Measurements from ENCODE around the gene SH3RF1. TPM values are rescaled to one million over a fixed set of nuclear protein-coding genes. Genes with fewer than 3 reads are reported as not detected.

Gene SH3RF1
- polyA plus RNA-seq, 1 experiment, result 11.0 TPM

DNA sequence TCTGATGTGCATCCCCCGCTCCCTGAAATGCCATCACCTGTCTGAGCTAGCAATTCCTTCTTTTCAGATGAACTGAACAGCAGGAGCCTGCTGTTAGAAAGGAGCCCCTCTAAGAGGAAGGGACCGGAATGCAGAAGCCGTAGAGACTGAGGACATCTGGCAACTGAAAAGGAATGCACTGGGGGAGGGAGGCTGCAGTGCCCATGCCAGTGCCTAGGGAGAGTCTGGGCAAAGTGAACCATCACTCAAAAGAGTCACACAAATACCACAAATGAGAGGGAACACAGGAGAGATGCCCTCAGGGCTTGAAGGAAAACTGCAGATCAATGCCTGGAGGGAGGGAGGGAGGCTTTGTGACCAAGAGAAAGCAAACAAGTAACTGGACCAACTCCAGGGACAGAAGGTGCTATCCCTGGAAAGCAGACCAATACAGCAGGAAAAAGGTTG lies 166.8 kb downstream of the SH3RF1 start:
- H3K27me3 ChIP-seq (ENCODE audit: control insufficient read depth, insufficient read depth, low read length), result no peaks in the 10 kb centered on the region
- CTCF ChIA-PET, result interaction anchor here (0.9 kb wide), 1 partner anchor 360 kb away, joined by 3 read pairs; no protein-coding TSS in a partner anchor
- POLR2A ChIA-PET, result no interaction called here
- no peak for TF ChIP-seq CTCF (IDR thresholded peaks at IDR 0.05; ENCODE audit: low read depth, low read length)
- no peak for DNase-seq (ENCODE audit: low read depth, low spot score)
- no peak overlapping the region for H3K27ac ChIP-seq (ENCODE audit: low read depth, low read length)
- H3K4me3 ChIP-seq (ENCODE audit: low read depth, low read length), result no peak overlapping the region
- H3K9me3 ChIP-seq (ENCODE audit: control insufficient read depth, insufficient read depth, low read length), result no peaks in the 10 kb centered on the region

DNA sequence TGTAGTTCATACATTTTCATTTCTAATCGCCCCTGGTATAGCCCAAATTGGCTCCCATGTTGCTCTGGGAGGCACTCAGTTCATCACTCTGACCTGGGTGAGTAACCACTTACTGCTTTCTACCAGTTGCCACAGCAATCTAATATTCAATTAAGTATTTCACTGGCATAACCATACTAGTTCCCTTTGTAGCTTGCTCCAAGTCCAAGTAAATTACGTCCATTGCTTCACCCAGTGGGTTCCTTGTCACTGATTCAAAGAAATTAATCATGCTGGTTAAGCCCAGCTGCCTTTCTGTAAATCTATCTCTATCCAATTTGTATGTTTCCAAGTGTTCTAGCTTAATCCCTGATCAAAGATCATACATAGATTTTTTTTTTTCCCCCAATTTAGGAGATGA lies 168.7 kb downstream of the SH3RF1 start:
- TF ChIP-seq CTCF (IDR thresholded peaks at IDR 0.05; ENCODE audit: low read depth, low read length), result no peak
- Histone ChIP-seq H3K27ac (ENCODE audit: low read depth, low read length) (no peak overlapping the region), H3K4me3 (ENCODE audit: low read depth, low read length) (no peak overlapping the region), H3K27me3 (ENCODE audit: control insufficient read depth, insufficient read depth, low read length) (no peaks in the 10 kb centered on the region), H3K9me3 (ENCODE audit: control insufficient read depth, insufficient read depth, low read length) (no peaks in the 10 kb centered on the region; the same call in 1 of the 2 replicates)
- DNase-seq (ENCODE audit: low read depth, low spot score), result no peak
- ChIA-PET CTCF (interaction anchor here (0.7 to 1.0 kb wide), 2 partner anchors 92 to 384 kb away, joined by 3 read pairs; no protein-coding TSS in a partner anchor), POLR2A (no interaction called here)

GRCh38 chr4:169100670-169101101 lies 170.1 kb downstream of the SH3RF1 start:
- no peaks in the 10 kb centered on the region; the same call in 1 of the 2 replicates for H3K9me3 ChIP-seq (ENCODE audit: control insufficient read depth, insufficient read depth, low read length)
- H3K27me3 ChIP-seq (ENCODE audit: control insufficient read depth, insufficient read depth, low read length), result no peaks in the 10 kb centered on the region
- ChIA-PET POLR2A (no interaction called here), CTCF (interaction anchor here (1.4 kb wide), 1 partner anchor 15 kb away, joined by 5 read pairs; no protein-coding TSS in a partner anchor)
- TF ChIP-seq CTCF (IDR thresholded peaks at IDR 0.05; ENCODE audit: low read depth, low read length), result no peak
- no peak for DNase-seq (ENCODE audit: low read depth, low spot score)
- H3K27ac ChIP-seq (ENCODE audit: low read depth, low read length), result no peak overlapping the region
- no peak overlapping the region for H3K4me3 ChIP-seq (ENCODE audit: low read depth, low read length)

DNA sequence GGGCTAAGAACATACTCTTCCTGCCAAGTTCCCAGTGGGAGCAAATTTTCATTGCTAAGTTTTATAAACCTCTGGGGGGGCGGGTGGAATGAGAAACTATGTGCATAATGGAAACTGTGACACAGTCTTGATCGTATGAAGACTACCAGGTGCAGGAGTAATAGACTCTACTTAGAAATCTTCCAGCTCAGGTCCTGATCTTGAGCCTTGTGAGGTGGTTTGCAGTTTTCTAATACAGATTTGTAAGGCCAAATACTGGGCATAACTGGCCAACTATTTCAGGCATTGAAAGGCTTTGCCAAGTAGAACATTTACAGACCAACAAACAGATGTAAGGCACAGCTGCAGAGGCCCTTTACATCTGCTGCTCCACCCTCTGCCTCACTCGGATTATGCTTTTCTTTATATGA lies 171.0 kb downstream of the SH3RF1 start:
- no peaks in the 10 kb centered on the region for H3K27me3 ChIP-seq (ENCODE audit: control insufficient read depth, insufficient read depth, low read length)
- H3K27ac ChIP-seq (ENCODE audit: low read depth, low read length), result peak overlapping the region; percentile 23
- ChIA-PET POLR2A (no interaction called here), CTCF (interaction anchor here (0.9 kb wide), 1 partner anchor 37 kb away, joined by 3 read pairs; no protein-coding TSS in a partner anchor)
- no peak for TF ChIP-seq CTCF (IDR thresholded peaks at IDR 0.05; ENCODE audit: low read depth, low read length)
- no peak for DNase-seq (ENCODE audit: low read depth, low spot score)
- H3K4me3 ChIP-seq (ENCODE audit: low read depth, low read length), result no peak overlapping the region
- no peaks in the 10 kb centered on the region; the same call in 1 of the 2 replicates for H3K9me3 ChIP-seq (ENCODE audit: control insufficient read depth, insufficient read depth, low read length)

DNA sequence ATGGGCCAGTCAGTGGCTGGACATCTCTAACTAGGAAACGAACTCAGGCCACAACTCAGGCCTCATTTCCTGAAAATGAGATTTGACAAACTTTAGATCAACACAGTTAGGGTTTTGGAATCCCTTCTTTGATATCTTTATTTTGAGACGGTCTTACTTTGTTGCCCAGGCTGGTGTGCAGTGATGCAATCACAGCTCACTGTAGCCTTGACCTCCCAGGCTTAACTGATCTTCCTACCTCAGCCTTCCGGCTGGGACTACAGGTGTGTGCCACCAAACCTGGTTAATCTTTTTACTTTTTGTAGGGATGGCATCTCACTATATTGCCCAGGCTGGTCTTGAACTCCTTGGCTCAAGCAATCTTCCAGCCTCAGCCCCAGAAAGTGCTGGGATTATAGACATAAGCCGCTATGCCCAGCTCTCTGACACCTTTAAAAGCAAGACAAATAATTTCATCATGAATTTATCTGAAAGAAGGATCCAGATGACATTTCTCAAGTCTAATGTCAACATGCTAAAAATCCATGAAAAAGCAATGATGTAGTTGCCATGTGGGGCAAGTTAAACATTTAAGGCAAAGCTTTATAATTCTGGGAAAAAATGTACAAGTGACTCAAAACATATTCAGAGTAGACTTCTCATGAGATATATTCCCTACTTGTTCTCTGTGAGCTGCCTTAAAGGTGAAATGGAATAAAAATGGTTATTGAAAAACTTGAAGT lies 171.6 kb downstream of the SH3RF1 start:
- CTCF ChIA-PET, result interaction anchor here (0.9 to 1.0 kb wide), 2 partner anchors 37 to 387 kb away, joined by 3 to 4 read pairs; no protein-coding TSS in a partner anchor
- no peaks in the 10 kb centered on the region; the same call in 1 of the 2 replicates for H3K9me3 ChIP-seq (ENCODE audit: control insufficient read depth, insufficient read depth, low read length)
- POLR2A ChIA-PET, result no interaction called here
- H3K27ac ChIP-seq (ENCODE audit: low read depth, low read length), result no peak overlapping the region
- no peak overlapping the region for H3K4me3 ChIP-seq (ENCODE audit: low read depth, low read length)
- no peak for TF ChIP-seq CTCF (IDR thresholded peaks at IDR 0.05; ENCODE audit: low read depth, low read length)
- DNase-seq (ENCODE audit: low read depth, low spot score), result no peak
- H3K27me3 ChIP-seq (ENCODE audit: control insufficient read depth, insufficient read depth, low read length), result no peaks in the 10 kb centered on the region
